ENCODE data around the gene UXT. TPM values are rescaled to one million over a fixed set of nuclear protein-coding genes. Genes with fewer than 3 reads are reported as not detected.

Gene UXT
- total and polyA plus RNA-seq, 2 of the 13 experiments (the other 11 are each of a cell fraction or from before 2014, with no cell fraction given) = 107 to 123 TPM

DNA sequence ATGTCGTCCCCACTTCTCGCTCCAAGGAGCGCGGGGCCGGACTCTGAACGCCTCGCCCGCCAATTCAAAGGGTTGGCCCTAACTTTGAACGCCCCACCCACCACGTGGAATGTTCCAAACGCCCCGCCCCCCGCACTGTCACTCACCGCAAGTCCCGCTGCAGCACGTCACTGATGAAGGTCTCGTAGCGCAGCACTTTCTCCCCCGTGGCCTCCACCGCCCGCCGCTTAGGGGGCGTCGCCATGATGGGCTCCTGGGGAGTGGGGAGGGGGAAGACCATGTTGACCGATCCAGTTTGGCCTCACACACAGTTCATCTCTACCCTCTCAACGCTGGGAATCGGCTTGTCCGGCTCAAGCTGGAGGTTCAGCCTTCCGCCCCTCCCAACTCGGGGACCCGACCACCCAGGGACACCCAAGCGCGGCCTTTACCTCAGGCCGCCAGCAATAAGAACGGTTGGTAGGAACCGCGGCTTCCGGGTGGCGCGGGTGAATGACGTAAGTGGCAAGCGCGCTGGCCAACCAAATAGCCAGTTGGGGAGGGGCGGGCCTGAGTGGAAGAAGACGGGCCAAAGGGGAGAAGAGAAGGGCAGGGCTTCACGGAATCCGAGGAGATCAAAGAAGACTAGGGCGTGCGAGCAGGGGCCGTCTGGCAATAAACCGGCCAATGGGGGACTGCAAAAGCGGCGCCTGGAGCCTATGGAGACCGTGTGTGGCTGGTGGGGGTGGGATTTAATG is at the start of gene UXT (continued):
- TF ChIP-seq, protein P1, sequence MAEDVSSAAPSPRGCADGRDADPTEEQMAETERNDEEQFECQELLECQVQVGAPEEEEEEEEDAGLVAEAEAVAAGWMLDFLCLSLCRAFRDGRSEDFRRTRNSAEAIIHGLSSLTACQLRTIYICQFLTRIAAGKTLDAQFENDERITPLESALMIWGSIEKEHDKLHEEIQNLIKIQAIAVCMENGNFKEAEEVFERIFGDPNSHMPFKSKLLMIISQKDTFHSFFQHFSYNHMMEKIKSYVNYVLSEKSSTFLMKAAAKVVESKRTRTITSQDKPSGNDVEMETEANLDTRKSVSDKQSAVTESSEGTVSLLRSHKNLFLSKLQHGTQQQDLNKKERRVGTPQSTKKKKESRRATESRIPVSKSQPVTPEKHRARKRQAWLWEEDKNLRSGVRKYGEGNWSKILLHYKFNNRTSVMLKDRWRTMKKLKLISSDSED (CRISPR knock-in tag; IDR thresholded peaks at IDR 0.05) = no peak
- TF ChIP-seq E2F1 (CRISPR knock-in tag; IDR thresholded peaks at IDR 0.05) = peak; percentile 75
- TF ChIP-seq HIVEP1 (CRISPR knock-in tag; IDR thresholded peaks at IDR 0.05) = peak; percentile 31; the same call in 1 of the 2 replicates
- TF ChIP-seq FOXK2 (IDR thresholded peaks at IDR 0.05) = peak; percentile 44; the same call in 1 of the 2 replicates
- TF ChIP-seq, protein P2, sequence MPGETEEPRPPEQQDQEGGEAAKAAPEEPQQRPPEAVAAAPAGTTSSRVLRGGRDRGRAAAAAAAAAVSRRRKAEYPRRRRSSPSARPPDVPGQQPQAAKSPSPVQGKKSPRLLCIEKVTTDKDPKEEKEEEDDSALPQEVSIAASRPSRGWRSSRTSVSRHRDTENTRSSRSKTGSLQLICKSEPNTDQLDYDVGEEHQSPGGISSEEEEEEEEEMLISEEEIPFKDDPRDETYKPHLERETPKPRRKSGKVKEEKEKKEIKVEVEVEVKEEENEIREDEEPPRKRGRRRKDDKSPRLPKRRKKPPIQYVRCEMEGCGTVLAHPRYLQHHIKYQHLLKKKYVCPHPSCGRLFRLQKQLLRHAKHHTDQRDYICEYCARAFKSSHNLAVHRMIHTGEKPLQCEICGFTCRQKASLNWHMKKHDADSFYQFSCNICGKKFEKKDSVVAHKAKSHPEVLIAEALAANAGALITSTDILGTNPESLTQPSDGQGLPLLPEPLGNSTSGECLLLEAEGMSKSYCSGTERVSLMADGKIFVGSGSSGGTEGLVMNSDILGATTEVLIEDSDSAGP (CRISPR knock-in tag; IDR thresholded peaks at IDR 0.05; ENCODE audit: borderline replicate concordance) = peak; percentile 71; the same call in 1 of the 2 replicates
- TF ChIP-seq HOXA3 (CRISPR knock-in tag; IDR thresholded peaks at IDR 0.05) = peak; percentile 65
- 0 out of 2 replicates have a peak, but pooled peaks have one; percentile 50 for TF ChIP-seq ZNF598 (CRISPR knock-in tag; IDR thresholded peaks at IDR 0.05; ENCODE audit: borderline replicate concordance)
- no peak for TF ChIP-seq SOX6 (IDR thresholded peaks at IDR 0.05)
- TF ChIP-seq SOX6 (CRISPR knock-in tag; IDR thresholded peaks at IDR 0.05) = no peak
- TF ChIP-seq THAP11 (CRISPR knock-in tag; IDR thresholded peaks at IDR 0.05) = peak; percentile 79
- TF ChIP-seq, protein P3, sequence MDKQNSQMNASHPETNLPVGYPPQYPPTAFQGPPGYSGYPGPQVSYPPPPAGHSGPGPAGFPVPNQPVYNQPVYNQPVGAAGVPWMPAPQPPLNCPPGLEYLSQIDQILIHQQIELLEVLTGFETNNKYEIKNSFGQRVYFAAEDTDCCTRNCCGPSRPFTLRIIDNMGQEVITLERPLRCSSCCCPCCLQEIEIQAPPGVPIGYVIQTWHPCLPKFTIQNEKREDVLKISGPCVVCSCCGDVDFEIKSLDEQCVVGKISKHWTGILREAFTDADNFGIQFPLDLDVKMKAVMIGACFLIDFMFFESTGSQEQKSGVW (CRISPR knock-in tag; IDR thresholded peaks at IDR 0.05; ENCODE audit: borderline replicate concordance) = no peak
- TF ChIP-seq, protein P4, sequence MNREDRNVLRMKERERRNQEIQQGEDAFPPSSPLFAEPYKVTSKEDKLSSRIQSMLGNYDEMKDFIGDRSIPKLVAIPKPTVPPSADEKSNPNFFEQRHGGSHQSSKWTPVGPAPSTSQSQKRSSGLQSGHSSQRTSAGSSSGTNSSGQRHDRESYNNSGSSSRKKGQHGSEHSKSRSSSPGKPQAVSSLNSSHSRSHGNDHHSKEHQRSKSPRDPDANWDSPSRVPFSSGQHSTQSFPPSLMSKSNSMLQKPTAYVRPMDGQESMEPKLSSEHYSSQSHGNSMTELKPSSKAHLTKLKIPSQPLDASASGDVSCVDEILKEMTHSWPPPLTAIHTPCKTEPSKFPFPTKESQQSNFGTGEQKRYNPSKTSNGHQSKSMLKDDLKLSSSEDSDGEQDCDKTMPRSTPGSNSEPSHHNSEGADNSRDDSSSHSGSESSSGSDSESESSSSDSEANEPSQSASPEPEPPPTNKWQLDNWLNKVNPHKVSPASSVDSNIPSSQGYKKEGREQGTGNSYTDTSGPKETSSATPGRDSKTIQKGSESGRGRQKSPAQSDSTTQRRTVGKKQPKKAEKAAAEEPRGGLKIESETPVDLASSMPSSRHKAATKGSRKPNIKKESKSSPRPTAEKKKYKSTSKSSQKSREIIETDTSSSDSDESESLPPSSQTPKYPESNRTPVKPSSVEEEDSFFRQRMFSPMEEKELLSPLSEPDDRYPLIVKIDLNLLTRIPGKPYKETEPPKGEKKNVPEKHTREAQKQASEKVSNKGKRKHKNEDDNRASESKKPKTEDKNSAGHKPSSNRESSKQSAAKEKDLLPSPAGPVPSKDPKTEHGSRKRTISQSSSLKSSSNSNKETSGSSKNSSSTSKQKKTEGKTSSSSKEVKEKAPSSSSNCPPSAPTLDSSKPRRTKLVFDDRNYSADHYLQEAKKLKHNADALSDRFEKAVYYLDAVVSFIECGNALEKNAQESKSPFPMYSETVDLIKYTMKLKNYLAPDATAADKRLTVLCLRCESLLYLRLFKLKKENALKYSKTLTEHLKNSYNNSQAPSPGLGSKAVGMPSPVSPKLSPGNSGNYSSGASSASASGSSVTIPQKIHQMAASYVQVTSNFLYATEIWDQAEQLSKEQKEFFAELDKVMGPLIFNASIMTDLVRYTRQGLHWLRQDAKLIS (CRISPR knock-in tag; IDR thresholded peaks at IDR 0.05) = no peak
- TF ChIP-seq, protein P5, sequence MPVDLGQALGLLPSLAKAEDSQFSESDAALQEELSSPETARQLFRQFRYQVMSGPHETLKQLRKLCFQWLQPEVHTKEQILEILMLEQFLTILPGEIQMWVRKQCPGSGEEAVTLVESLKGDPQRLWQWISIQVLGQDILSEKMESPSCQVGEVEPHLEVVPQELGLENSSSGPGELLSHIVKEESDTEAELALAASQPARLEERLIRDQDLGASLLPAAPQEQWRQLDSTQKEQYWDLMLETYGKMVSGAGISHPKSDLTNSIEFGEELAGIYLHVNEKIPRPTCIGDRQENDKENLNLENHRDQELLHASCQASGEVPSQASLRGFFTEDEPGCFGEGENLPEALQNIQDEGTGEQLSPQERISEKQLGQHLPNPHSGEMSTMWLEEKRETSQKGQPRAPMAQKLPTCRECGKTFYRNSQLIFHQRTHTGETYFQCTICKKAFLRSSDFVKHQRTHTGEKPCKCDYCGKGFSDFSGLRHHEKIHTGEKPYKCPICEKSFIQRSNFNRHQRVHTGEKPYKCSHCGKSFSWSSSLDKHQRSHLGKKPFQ (CRISPR knock-in tag; IDR thresholded peaks at IDR 0.05; ENCODE audit: insufficient replicate concordance) = no peak
- TF ChIP-seq ZBTB4 (CRISPR knock-in tag; IDR thresholded peaks at IDR 0.05; ENCODE audit: borderline replicate concordance) = peak; percentile 27; the same call in 1 of the 2 replicates
